CD14-positive monocyte (primary cell): ENCODE results near the gene RBMX. TPM values are rescaled to one million over a fixed set of nuclear protein-coding genes. Genes with fewer than 3 reads are reported as not detected.
"Not testable (repeated sequence)": the region's sequence is repeated elsewhere in the genome, so short reads cannot be mapped to it uniquely, and the experiment has no call there.

Experiments used
- DNase-seq, 3 donors: peaks; one replicate each; pipeline ENCODE4 v3.0.0-alpha.2; 2011 to 2022
- H2AFZ ChIP-seq: 2 replicates; pipeline ENCODE4 v1.6.0; 2012; ENCODE audit warnings: mild to moderate bottlenecking, low read depth, low read length, inconsistent platforms; ENCODE audit not compliant: insufficient read depth, poor library complexity, severe bottlenecking
- H3K27ac ChIP-seq, 2 donors: 1 replicate in 1 of 2; 2 replicates in 1 of 2; pipeline ENCODE4 v1.5.1; 2012 to 2013; ENCODE audit warnings: low read length in 2 of 2, control low read depth in 1 of 2, inconsistent platforms in 1 of 2, low read depth in 1 of 2, mild to moderate bottlenecking in 1 of 2
- H3K27me3 ChIP-seq, 2 donors: one replicate each; pipeline versions ENCODE4 v1.6.0 to v1.6.1; 2011 to 2013; ENCODE audit warnings: low read length in 2 of 2; ENCODE audit not compliant: control insufficient read depth in 2 of 2, insufficient read depth in 2 of 2
- H3K36me3 ChIP-seq, 2 donors: replicated peaks in 1 of 2; 1 replicate in 1 of 2; 2 replicates in 1 of 2; pipeline versions ENCODE4 v1.5.1 to v1.6.1; 2012 to 2013; ENCODE audit warnings: low read length in 2 of 2, control low read depth in 1 of 2, inconsistent platforms in 1 of 2, mild to moderate bottlenecking in 1 of 2; ENCODE audit not compliant: insufficient read depth in 2 of 2, control insufficient read depth in 1 of 2
- H3K4me1 ChIP-seq, 2 donors: 1 replicate in 1 of 2; 2 replicates in 1 of 2; pipeline versions ENCODE4 v1.5.1 to v1.6.1; 2012 to 2013; ENCODE audit warnings: low read length in 2 of 2, control low read depth in 1 of 2, inconsistent platforms in 1 of 2, mild to moderate bottlenecking in 1 of 2, moderate library complexity in 1 of 2; ENCODE audit not compliant: insufficient read depth in 2 of 2, control insufficient read depth in 1 of 2
- H3K4me2 ChIP-seq: replicated peaks from 2 replicates; pipeline ENCODE3; 2012; ENCODE audit warnings: low read length, moderate library complexity, mild to moderate bottlenecking; ENCODE audit not compliant: poor library complexity, severe bottlenecking; ENCODE audit errors: extremely low read depth
- H3K4me3 ChIP-seq, 3 experiments: fragments of 200-600 bp in 1 of 3; sonication (generic) in 1 of 3; replicated peaks in 1 of 3; 1 replicate in 2 of 3; 2 replicates in 1 of 3; pipeline ENCODE4 v1.5.1; 2011 to 2013; ENCODE audit warnings: low read length in 3 of 3, mild to moderate bottlenecking in 3 of 3, control low read depth in 2 of 3, low read depth in 2 of 3, inconsistent platforms in 1 of 3, moderate library complexity in 1 of 3
- H3K79me2 ChIP-seq: 2 replicates; pipeline ENCODE4 v1.6.0; 2012; ENCODE audit warnings: mild to moderate bottlenecking, control low read depth, inconsistent platforms, low read length, moderate library complexity; ENCODE audit not compliant: insufficient read depth
- H3K9ac ChIP-seq: 2 replicates; pipeline ENCODE4 v1.6.0; 2017; ENCODE audit warnings: low read length, mild to moderate bottlenecking; ENCODE audit not compliant: insufficient read depth, poor library complexity, severe bottlenecking
- H3K9me3 ChIP-seq, 2 donors: replicated peaks in 1 of 2; 1 replicate in 1 of 2; 2 replicates in 1 of 2; pipeline versions ENCODE4 v1.5.1 to v1.6.1; 2012 to 2013; ENCODE audit warnings: low read length in 2 of 2, control low read depth in 1 of 2; ENCODE audit not compliant: control insufficient read depth in 1 of 2, insufficient read depth in 1 of 2
- H4K20me1 ChIP-seq: 2 replicates; pipeline ENCODE4 v1.6.0; 2012; ENCODE audit warnings: mild to moderate bottlenecking, low read length, control low read depth, moderate library complexity; ENCODE audit not compliant: insufficient read depth
- H3K27ac Mint-ChIP-seq, 7 donors: one replicate each; pipeline ENCODE4 v1.8.0; 2020; ENCODE audit warnings: mild to moderate bottlenecking in 7 of 7, mixed read lengths in 7 of 7, moderate library complexity in 6 of 7, inconsistent platforms in 2 of 7
- H3K27me3 Mint-ChIP-seq, 3 donors: one replicate each; pipeline ENCODE4 v1.8.0; 2021 to 2022; ENCODE audit warnings: low read depth in 3 of 3, mild to moderate bottlenecking in 3 of 3, mixed read lengths in 3 of 3, moderate library complexity in 3 of 3, inconsistent platforms in 1 of 3
- H3K36me3 Mint-ChIP-seq, 2 donors: one replicate each; pipeline ENCODE4 v1.8.0; 2020; ENCODE audit warnings: mixed read lengths in 2 of 2, inconsistent platforms in 1 of 2, mild to moderate bottlenecking in 1 of 2
- H3K4me1 Mint-ChIP-seq: one replicate; pipeline ENCODE4 v1.8.0; 2020; ENCODE audit warnings: mild to moderate bottlenecking, mixed read lengths
- H3K4me3 Mint-ChIP-seq, 2 donors: one replicate each; pipeline ENCODE4 v1.8.0; 2020; ENCODE audit warnings: mild to moderate bottlenecking in 2 of 2, mixed read lengths in 2 of 2, moderate library complexity in 1 of 2
- H3K9me3 Mint-ChIP-seq, 7 donors: one replicate each; pipeline ENCODE4 v1.8.0; 2020 to 2022; ENCODE audit warnings: mixed read lengths in 7 of 7, mild to moderate bottlenecking in 6 of 7, moderate library complexity in 6 of 7, inconsistent platforms in 2 of 7
- whole genome bisulfite sequencing: methylation state at CpG from one replicate; pipeline ENCODE4 v1.1.5; 2013; ENCODE audit warnings: missing lambda C conversion rate; ENCODE audit not compliant: insufficient coverage; 5-methylcytosine and 5-hydroxymethylcytosine counted together
- intact Hi-C, 2 donors: fragments of 100-400 bp; cut with micrococcal nuclease; formaldehyde crosslinking; loops; one replicate each; pipeline versions ENCODE4 v1.15.0 to v1.15.1; 2023
- polyA plus RNA-seq, 3 donors: library from polyadenylated mRNA; depleted of rRNA in 1 of 3; unstranded in 2 of 3; stranded (reverse) in 1 of 3; fragments of 300-500 nt in 2 of 3; fragments of >200 nt in 1 of 3; fragmentation: Illumina TruSeq in 2 of 3; gene quantifications; 1 replicate in 2 of 3; 2 replicates in 1 of 3; pipeline ENCODE4 v1.2.3, GENCODE V29; 2012 to 2021
- TF ChIP-seq, protein P1 (sequence below): fragments of 200-600 bp; IDR thresholded peaks from one replicate; pipeline ENCODE4 v1.8.0; 2022; ENCODE audit warnings: antibody characterized with exemption, mild to moderate bottlenecking

Gene RBMX
- polyA plus RNA-seq, 3 donors = 97.3 to 121 (median 112) TPM

GRCh38 chrX:136907621-136908020 lies 27.1 kb upstream of the RBMX start:
- Histone ChIP-seq H3K4me2 (no peak overlapping the region), H3K9me3 (no peaks in the 10 kb centered on the region), H2AFZ (no peak overlapping the region), H3K9ac (no peak overlapping the region), H3K27ac (no peak overlapping the region), H3K79me2 (no peaks in the 10 kb centered on the region), H3K27me3 (no peaks in the 10 kb centered on the region), H3K4me1 (peaks cover 0 to 4% of the 10 kb centered on the region in 2 donors), H3K4me3 (no peak overlapping the region), H4K20me1 (no peaks in the 10 kb centered on the region), H3K36me3 (no peaks in the 10 kb centered on the region)
- Mint-ChIP-seq H3K36me3 (no peaks in the 10 kb centered on the region), H3K4me3 (no peak overlapping the region), H3K27me3 (peaks cover 0 to 7% (median 5%) of the 10 kb centered on the region in 3 donors), H3K4me1 (peaks cover 9% of the 10 kb centered on the region), H3K27ac (no peak overlapping the region), H3K9me3 (peaks cover 0 to 17% (median 5%) of the 10 kb centered on the region in 7 donors)
- intact Hi-C loops = no loop called here
- DNase-seq = no peak
- TF ChIP-seq, protein P1, sequence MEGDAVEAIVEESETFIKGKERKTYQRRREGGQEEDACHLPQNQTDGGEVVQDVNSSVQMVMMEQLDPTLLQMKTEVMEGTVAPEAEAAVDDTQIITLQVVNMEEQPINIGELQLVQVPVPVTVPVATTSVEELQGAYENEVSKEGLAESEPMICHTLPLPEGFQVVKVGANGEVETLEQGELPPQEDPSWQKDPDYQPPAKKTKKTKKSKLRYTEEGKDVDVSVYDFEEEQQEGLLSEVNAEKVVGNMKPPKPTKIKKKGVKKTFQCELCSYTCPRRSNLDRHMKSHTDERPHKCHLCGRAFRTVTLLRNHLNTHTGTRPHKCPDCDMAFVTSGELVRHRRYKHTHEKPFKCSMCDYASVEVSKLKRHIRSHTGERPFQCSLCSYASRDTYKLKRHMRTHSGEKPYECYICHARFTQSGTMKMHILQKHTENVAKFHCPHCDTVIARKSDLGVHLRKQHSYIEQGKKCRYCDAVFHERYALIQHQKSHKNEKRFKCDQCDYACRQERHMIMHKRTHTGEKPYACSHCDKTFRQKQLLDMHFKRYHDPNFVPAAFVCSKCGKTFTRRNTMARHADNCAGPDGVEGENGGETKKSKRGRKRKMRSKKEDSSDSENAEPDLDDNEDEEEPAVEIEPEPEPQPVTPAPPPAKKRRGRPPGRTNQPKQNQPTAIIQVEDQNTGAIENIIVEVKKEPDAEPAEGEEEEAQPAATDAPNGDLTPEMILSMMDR = no peak
- no CpG with 5 or more reads among the region's 11 CpGs for whole genome bisulfite sequencing

GRCh38 chrX:136906921-136907510 lies 26.5 kb upstream of the RBMX start:
- Histone ChIP-seq H3K9ac (no peak overlapping the region), H3K36me3 (no peaks in the 10 kb centered on the region), H3K4me2 (no peak overlapping the region), H4K20me1 (no peaks in the 10 kb centered on the region), H3K27ac (no peak overlapping the region), H3K79me2 (no peaks in the 10 kb centered on the region), H3K4me1 (peaks cover 0 to 4% of the 10 kb centered on the region in 2 donors), H3K4me3 (no peak overlapping the region), H3K27me3 (no peaks in the 10 kb centered on the region), H2AFZ (no peak overlapping the region), H3K9me3 (no peaks in the 10 kb centered on the region)
- 94% methylated on average over 8 of the region's 14 CpGs for WGBS
- H3K4me1 Mint-ChIP-seq = peaks cover 9% of the 10 kb centered on the region
- H3K4me3 Mint-ChIP-seq = no peak overlapping the region
- no peaks in the 10 kb centered on the region for H3K36me3 Mint-ChIP-seq
- peak overlapping the region in 1 of 7 donors; percentile 4 for H3K27ac Mint-ChIP-seq
- H3K27me3 Mint-ChIP-seq = peaks cover 0 to 7% (median 5%) of the 10 kb centered on the region in 3 donors
- intact Hi-C loops = no loop called here
- TF ChIP-seq, protein P1 = no peak
- DNase-seq = no peak
- H3K9me3 Mint-ChIP-seq = peaks cover 0 to 17% (median 5%) of the 10 kb centered on the region in 7 donors

DNA sequence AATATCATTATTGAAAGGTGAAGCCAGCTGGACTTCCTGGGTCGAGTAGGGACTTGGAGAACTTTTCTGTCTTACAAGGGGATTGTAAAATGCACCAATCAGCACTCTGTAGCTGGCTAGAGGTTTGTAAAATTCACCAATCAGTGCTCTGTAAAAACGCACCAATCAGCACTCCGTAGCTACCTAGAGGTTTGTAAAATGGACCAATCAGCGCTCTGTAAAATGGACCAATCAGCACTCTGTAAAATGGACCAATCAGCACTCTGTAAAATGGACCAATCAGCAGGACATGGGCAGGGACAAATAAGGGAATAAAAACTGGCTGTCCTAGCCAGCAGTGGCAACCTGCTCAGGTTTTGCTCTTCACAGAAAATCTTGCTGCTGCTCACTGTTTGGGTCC lies 23.5 kb upstream of the RBMX start:
- H3K79me2 ChIP-seq, H3K9me3 ChIP-seq, H3K27me3 Mint-ChIP-seq, H3K4me1 Mint-ChIP-seq, H2AFZ ChIP-seq, H3K27ac ChIP-seq, H3K27me3 ChIP-seq, intact Hi-C loops, H3K9ac ChIP-seq, H3K36me3 ChIP-seq, H3K4me3 Mint-ChIP-seq, H3K27ac Mint-ChIP-seq, H3K4me3 ChIP-seq, H3K36me3 Mint-ChIP-seq, H4K20me1 ChIP-seq, DNase-seq, H3K4me2 ChIP-seq, H3K4me1 ChIP-seq: not testable (repeated sequence)
- peaks cover 0 to 12% (median 4%) of the 10 kb centered on the region in 7 donors for H3K9me3 Mint-ChIP-seq
- WGBS = no CpG with 5 or more reads among the region's 4 CpGs
